ENCODE results near the gene COL18A1. TPM values are rescaled to one million over a fixed set of nuclear protein-coding genes. Genes with fewer than 3 reads are reported as not detected.
A peak's percentile ranks its signal among the peaks of the same experiment; 100 is the strongest.

Gene COL18A1
- polyA plus RNA-seq, 3 donors = 0.80 to 4.1 (median 1.1) TPM

GRCh38 chr21:45475004-45475685, 70.2 kb downstream of the COL18A1 start:
- no peak for TF ChIP-seq CTCF (IDR thresholded peaks at IDR 0.05)
- no peak overlapping the region for H2AFZ ChIP-seq (ENCODE audit: insufficient read depth, low read depth, low read length, poor library complexity, severe bottlenecking)
- H3K4me3 Mint-ChIP-seq = no peak overlapping the region

GRCh38 chr21:45475797-45476570, 71.0 kb downstream of the COL18A1 start:
- DNase-seq = no peak
- Mint-ChIP-seq H3K36me3 (no peaks in the 10 kb centered on the region), H3K4me3 (no peak overlapping the region), H3K9me3 (peaks cover 0 to 6% (median 0%) of the 10 kb centered on the region in 7 donors), H3K27ac (peak overlapping the region in 2 of 7 donors; percentile 33 to 55), H3K27me3 (ENCODE audit: low read depth in 3 of 3) (peaks cover 2 to 4% (median 2%) of the 10 kb centered on the region in 3 donors), H3K4me1 (peaks cover 31% of the 10 kb centered on the region)
- WGBS (ENCODE audit: insufficient coverage) = 91% methylated on average over 53 of the region's 53 CpGs
- no peaks in the 10 kb centered on the region for H3K9me3 ChIP-seq (replicated peaks in 1 of 2; ENCODE audit: control insufficient read depth in 1 of 2, insufficient read depth in 1 of 2, low read length in 2 of 2)
- H3K79me2 ChIP-seq (ENCODE audit: insufficient read depth, low read length) = no peaks in the 10 kb centered on the region
- no peak overlapping the region for H3K27ac ChIP-seq (ENCODE audit: low read depth in 1 of 2, low read length in 2 of 2)
- H3K9ac ChIP-seq (ENCODE audit: insufficient read depth, low read length, poor library complexity, severe bottlenecking) = no peak overlapping the region
- H4K20me1 ChIP-seq (ENCODE audit: insufficient read depth, low read length) = no peaks in the 10 kb centered on the region
- H3K4me1 ChIP-seq (ENCODE audit: control insufficient read depth in 1 of 2, insufficient read depth in 2 of 2, low read length in 2 of 2) = peaks cover 34 to 35% of the 10 kb centered on the region in 2 donors
- no peaks in the 10 kb centered on the region for H3K27me3 ChIP-seq (ENCODE audit: control insufficient read depth in 2 of 2, insufficient read depth in 2 of 2, low read length in 2 of 2)
- H3K4me3 ChIP-seq (replicated peaks in 1 of 3; ENCODE audit: low read depth in 2 of 3, low read length in 3 of 3) = no peak overlapping the region
- H3K36me3 ChIP-seq (replicated peaks in 1 of 2; ENCODE audit: control insufficient read depth in 1 of 2, insufficient read depth in 2 of 2, low read length in 2 of 2) = no peaks in the 10 kb centered on the region
- H2AFZ ChIP-seq (ENCODE audit: insufficient read depth, low read depth, low read length, poor library complexity, severe bottlenecking) = no peak overlapping the region
- TF ChIP-seq CTCF (IDR thresholded peaks at IDR 0.05) = no peak
- intact Hi-C loops (cut with micrococcal nuclease) = loop anchor here (5.0 kb wide), 3 partner anchors 71 to 346 kb away; no protein-coding TSS in a partner anchor
- H3K4me2 ChIP-seq (replicated peaks; ENCODE audit: extremely low read depth, low read length, poor library complexity, severe bottlenecking) = no peak overlapping the region

More at GRCh38 chr21:45475004-45475685, 70.2 kb downstream of the COL18A1 start:
- H3K27me3 ChIP-seq (ENCODE audit: control insufficient read depth in 2 of 2, insufficient read depth in 2 of 2, low read length in 2 of 2) = no peaks in the 10 kb centered on the region
- no peaks in the 10 kb centered on the region for H3K36me3 Mint-ChIP-seq
- H3K4me1 ChIP-seq (ENCODE audit: control insufficient read depth in 1 of 2, insufficient read depth in 2 of 2, low read length in 2 of 2) = peaks cover 34 to 35% of the 10 kb centered on the region in 2 donors
- H3K36me3 ChIP-seq (replicated peaks in 1 of 2; ENCODE audit: control insufficient read depth in 1 of 2, insufficient read depth in 2 of 2, low read length in 2 of 2) = no peaks in the 10 kb centered on the region
- no peak overlapping the region for H3K9ac ChIP-seq (ENCODE audit: insufficient read depth, low read length, poor library complexity, severe bottlenecking)
- peaks cover 0 to 6% (median 0%) of the 10 kb centered on the region in 7 donors for H3K9me3 Mint-ChIP-seq
- peak overlapping the region in 1 of 7 donors; percentile 52 for H3K27ac Mint-ChIP-seq
- H3K4me3 ChIP-seq (replicated peaks in 1 of 3; ENCODE audit: low read depth in 2 of 3, low read length in 3 of 3) = no peak overlapping the region
- DNase-seq = no peak
- no peaks in the 10 kb centered on the region for H3K9me3 ChIP-seq (replicated peaks in 1 of 2; ENCODE audit: control insufficient read depth in 1 of 2, insufficient read depth in 1 of 2, low read length in 2 of 2)
- 97% methylated on average over 43 of the region's 43 CpGs for WGBS (ENCODE audit: insufficient coverage)
- no peak overlapping the region for H3K27ac ChIP-seq (ENCODE audit: low read depth in 1 of 2, low read length in 2 of 2)
- H3K27me3 Mint-ChIP-seq (ENCODE audit: low read depth in 3 of 3) = peaks cover 2 to 4% (median 2%) of the 10 kb centered on the region in 3 donors
- no peaks in the 10 kb centered on the region for H4K20me1 ChIP-seq (ENCODE audit: insufficient read depth, low read length)
- peaks cover 31% of the 10 kb centered on the region for H3K4me1 Mint-ChIP-seq
- H3K4me2 ChIP-seq (replicated peaks; ENCODE audit: extremely low read depth, low read length, poor library complexity, severe bottlenecking) = no peak overlapping the region
- intact Hi-C loops (cut with micrococcal nuclease) = loop anchor here (5.0 kb wide), 3 partner anchors 72 to 347 kb away; no protein-coding TSS in a partner anchor
- no peaks in the 10 kb centered on the region for H3K79me2 ChIP-seq (ENCODE audit: insufficient read depth, low read length)

All from CD14-positive monocyte (primary cell).